SK-N-SH treated with all-trans-retinoic acid at 6 μM for 48 hours (cell line): Measurements from ENCODE around the gene KAT6B.

Experiments used
- ATAC-seq: fragments of 200-7000 bp; cut with Tn5 transposase; 3 replicates; pipeline ENCODE4 v1.9.1; 2020; ENCODE audit warnings: mild to moderate bottlenecking, moderate library complexity
- BACH2 ChIP-seq: fragments of 250-450 bp; sonication (Bioruptor Pico); IDR thresholded peaks from 2 replicates; pipeline ENCODE4 v1.9.0; 2021; ENCODE audit warnings: mild to moderate bottlenecking, borderline replicate concordance
- CREB5 ChIP-seq: fragments of 250-450 bp; sonication (Bioruptor Pico); IDR thresholded peaks from 2 replicates; pipeline ENCODE4 v1.5.1; 2020; ENCODE audit warnings: low read depth, mild to moderate bottlenecking, moderate library complexity
- CSDC2 ChIP-seq: fragments of 250-450 bp; sonication (Bioruptor Pico); IDR thresholded peaks from 2 replicates; pipeline ENCODE4 v1.5.0; 2020; ENCODE audit warnings: mild to moderate bottlenecking, moderate library complexity
- CSRNP3 ChIP-seq: fragments of 250-450 bp; sonication (Bioruptor Pico); IDR thresholded peaks from 2 replicates; pipeline ENCODE4 v1.5.1; 2021; ENCODE audit warnings: mild to moderate bottlenecking, moderate library complexity
- ESRRG ChIP-seq: fragments of 250-450 bp; sonication (Bioruptor Pico); IDR thresholded peaks from 2 replicates; pipeline ENCODE4 v1.6.1; 2021; ENCODE audit warnings: mild to moderate bottlenecking
- GLIS3 ChIP-seq: fragments of 250-450 bp; sonication (Bioruptor Pico); IDR thresholded peaks from 2 replicates; pipeline ENCODE4 v1.5.0; 2020; ENCODE audit warnings: mild to moderate bottlenecking, moderate library complexity
- ISL1 ChIP-seq: fragments of 250-450 bp; sonication (Bioruptor Pico); IDR thresholded peaks from 2 replicates; pipeline ENCODE4 v2.1.2; 2022; ENCODE audit warnings: mild to moderate bottlenecking, moderate library complexity
- OSR1 ChIP-seq: fragments of 250-450 bp; sonication (Bioruptor Pico); IDR thresholded peaks from 2 replicates; pipeline ENCODE4 v1.8.0; 2022; ENCODE audit warnings: moderate library complexity, mild to moderate bottlenecking, inconsistent platforms
- PPARA ChIP-seq: fragments of 250-450 bp; sonication (Bioruptor Pico); IDR thresholded peaks from 2 replicates; pipeline ENCODE4 v1.5.0; 2020; ENCODE audit warnings: mild to moderate bottlenecking, borderline replicate concordance
- RARB ChIP-seq: fragments of 250-450 bp; sonication (Bioruptor Pico); IDR thresholded peaks from 2 replicates; pipeline ENCODE4 v1.8.0; 2021; ENCODE audit warnings: mild to moderate bottlenecking, moderate library complexity
- SNAI2 ChIP-seq: fragments of 250-450 bp; sonication (Bioruptor Pico); IDR thresholded peaks from 2 replicates; pipeline ENCODE4 v1.5.0; 2020; ENCODE audit warnings: mild to moderate bottlenecking, moderate library complexity
- TCF4 ChIP-seq: fragments of 250-450 bp; sonication (Bioruptor Pico); IDR thresholded peaks from 2 replicates; pipeline ENCODE4 v1.8.0; 2021; ENCODE audit warnings: mild to moderate bottlenecking, moderate library complexity, borderline replicate concordance
- TOX ChIP-seq: fragments of 250-450 bp; sonication (Bioruptor Pico); IDR thresholded peaks from 2 replicates; pipeline ENCODE4 v1.8.0; 2021; ENCODE audit warnings: mild to moderate bottlenecking, moderate library complexity, borderline replicate concordance
- TSHZ2 ChIP-seq: fragments of 250-450 bp; sonication (Bioruptor Pico); IDR thresholded peaks from 2 replicates; pipeline ENCODE4 v1.5.0; 2020; ENCODE audit warnings: mild to moderate bottlenecking, moderate library complexity
- ZFP3 ChIP-seq: fragments of 250-450 bp; sonication (Bioruptor Pico); IDR thresholded peaks from 2 replicates; pipeline ENCODE4 v1.5.0; 2020; ENCODE audit warnings: mild to moderate bottlenecking, moderate library complexity
- ZFP30 ChIP-seq: fragments of 450-650 bp; formaldehyde crosslinking; IDR thresholded peaks from 2 replicates; pipeline ENCODE4 v1.5.0; 2022; ENCODE audit warnings: mild to moderate bottlenecking, moderate library complexity
- ZNF565 ChIP-seq: fragments of 450-650 bp; formaldehyde crosslinking; conservative IDR thresholded peaks from 2 replicates; pipeline ENCODE4 v1.5.0; 2020; ENCODE audit warnings: low read depth, mild to moderate bottlenecking, moderate library complexity
- ZNF8 ChIP-seq: fragments of 450-650 bp; formaldehyde crosslinking; IDR thresholded peaks from 2 replicates; pipeline ENCODE4 v1.5.0; 2020; ENCODE audit warnings: mild to moderate bottlenecking, moderate library complexity

Gene KAT6B

GRCh38 chr10:75014516-75015230, 188.3 kb downstream of the KAT6B start:
- ATAC-seq: no peak
- TF ChIP-seq TOX (CRISPR knock-in tag) (no peak), CSDC2 (CRISPR knock-in tag) (no peak), CSRNP3 (CRISPR knock-in tag) (no peak), PPARA (no peak), TCF4 (CRISPR knock-in tag) (no peak), CREB5 (no peak), GLIS3 (CRISPR knock-in tag) (no peak), ZFP3 (no peak), ZNF8 (CRISPR knock-in tag) (no peak), ZFP30 (CRISPR knock-in tag) (no peak), ESRRG (CRISPR knock-in tag) (no peak), BACH2 (no peak), RARB (no peak)
- TF ChIP-seq, all 23 proteins: peak for 0

GRCh38 chr10:75015442-75015841, 189.0 kb downstream of the KAT6B start:
- ATAC-seq: peak; percentile 50; the same call in 1 of the 3 replicates
- TF ChIP-seq TOX (CRISPR knock-in tag) (no peak), OSR1 (CRISPR knock-in tag) (no peak), TSHZ2 (peak; percentile 90), ISL1 (CRISPR knock-in tag) (peak; percentile 44), ZFP30 (CRISPR knock-in tag) (no peak), SNAI2 (CRISPR knock-in tag) (peak; percentile 62; the same call in 1 of the 2 replicates), CREB5 (0 out of 2 replicates have a peak, but pooled peaks have one; percentile 30), TCF4 (CRISPR knock-in tag) (peak; percentile 59; the same call in 1 of the 2 replicates)
- TF ChIP-seq, all 23 proteins: peak for 5

- ATAC-seq: no peak
- no peak for TF ChIP-seq CSDC2 (CRISPR knock-in tag)
- no peak for TF ChIP-seq ESRRG (CRISPR knock-in tag)
- TF ChIP-seq ISL1 (CRISPR knock-in tag): no peak
Observed at GRCh38 chr10:75016325-75016724, 189.9 kb downstream of the KAT6B start.

GRCh38 chr10:75018251-75018650, 191.9 kb downstream of the KAT6B start:
- ATAC-seq: no peak
- TF ChIP-seq RARB (no peak), ZNF8 (CRISPR knock-in tag) (no peak), SNAI2 (CRISPR knock-in tag) (no peak), ZFP30 (CRISPR knock-in tag) (no peak), ZNF565 (CRISPR knock-in tag) (no peak), CREB5 (no peak), GLIS3 (CRISPR knock-in tag) (no peak)
- TF ChIP-seq, all 23 proteins: peak for 0
